ENCODE data around the gene MUCL1. TPM values are rescaled to one million over a fixed set of nuclear protein-coding genes. Genes with fewer than 3 reads are reported as not detected.

Gene MUCL1
- not detected for polyA plus RNA-seq

GRCh38 chr12:54853933-54854538, at the start of gene MUCL1:
TSS of gene MUCL1 (plus strand) at chr12:54854516. CDS start at chr12:54854583, 67 bp downstream.
- 30 to 41% (median 37%) methylated on average over 6 of the region's 6 CpGs for WGBS, 3 donors
- no peak within 1 kb of the TSS for H3K27ac ChIP-seq (ENCODE audit: low read depth, low read length)

GRCh38 chr12:54821676-54822075, 32.6 kb upstream of the MUCL1 start:
- WGBS, 3 donors: 77 to 92% (median 90%) methylated on average over 3 of the region's 3 CpGs
- no peak overlapping the region for H3K27ac ChIP-seq (ENCODE audit: low read depth, low read length)

- 93 to 98% (median 96%) methylated on average over 2 of the region's 2 CpGs for WGBS, 3 donors
These were observed 29.9 kb upstream of the MUCL1 start for GRCh38 chr12:54824402-54824801.

GRCh38 chr12:54829511-54829910, 24.8 kb upstream of the MUCL1 start:
- WGBS, 3 donors: 76 to 82% (median 78%) methylated on average over 5 of the region's 5 CpGs
- no peak overlapping the region for H3K27ac ChIP-seq (ENCODE audit: low read depth, low read length)

More at GRCh38 chr12:54824402-54824801, 29.9 kb upstream of the MUCL1 start:
- no peak overlapping the region for H3K27ac ChIP-seq (ENCODE audit: low read depth, low read length)

GRCh38 chr12:54830199-54830598, 24.1 kb upstream of the MUCL1 start:
- H3K27ac ChIP-seq (ENCODE audit: low read depth, low read length): no peak overlapping the region

- WGBS, 3 donors: 71 to 81% (median 74%) methylated on average over 1 of the region's 1 CpG
- no peak overlapping the region for H3K27ac ChIP-seq (ENCODE audit: low read depth, low read length)
These were observed 22.7 kb upstream of the MUCL1 start for GRCh38 chr12:54831631-54832030.

- 59 to 81% (median 63%) methylated on average over 3 of the region's 3 CpGs for WGBS, 3 donors
- no peak overlapping the region for H3K27ac ChIP-seq (ENCODE audit: low read depth, low read length)
These were observed 14.0 kb upstream of the MUCL1 start for GRCh38 chr12:54840244-54840865.

GRCh38 chr12:54857406-54857805, 3.1 kb downstream of the MUCL1 start:
- WGBS, 3 donors: 35 to 46% (median 37%) methylated on average over 2 of the region's 2 CpGs
- no peak overlapping the region for H3K27ac ChIP-seq (ENCODE audit: low read depth, low read length)

GRCh38 chr12:54858562-54858961, 4.2 kb downstream of the MUCL1 start:
- WGBS, 3 donors: 73 to 77% (median 75%) methylated on average over 1 of the region's 1 CpG
- no peak overlapping the region for H3K27ac ChIP-seq (ENCODE audit: low read depth, low read length)

GRCh38 chr12:54859502-54859901, 5.2 kb downstream of the MUCL1 start:
- no peak overlapping the region for H3K27ac ChIP-seq (ENCODE audit: low read depth, low read length)
- WGBS, 3 donors: 46 to 76% (median 65%) methylated on average over 4 of the region's 4 CpGs

GRCh38 chr12:54861927-54862326, 7.6 kb downstream of the MUCL1 start:
- 55 to 97% (median 94%) methylated on average over 1 of the region's 1 CpG for WGBS, 3 donors
- H3K27ac ChIP-seq (ENCODE audit: low read depth, low read length): no peak overlapping the region

- 25 to 73% (median 64%) methylated on average over 1 of the region's 1 CpG for WGBS, 3 donors
These were observed 9.8 kb downstream of the MUCL1 start for GRCh38 chr12:54863948-54864618.

GRCh38 chr12:54865683-54866324, 11.5 kb downstream of the MUCL1 start:
- 83 to 89% (median 89%) methylated on average over 4 of the region's 4 CpGs for WGBS, 3 donors
- no peak overlapping the region for H3K27ac ChIP-seq (ENCODE audit: low read depth, low read length)

More at GRCh38 chr12:54863948-54864618, 9.8 kb downstream of the MUCL1 start:
- H3K27ac ChIP-seq (ENCODE audit: low read depth, low read length): no peak overlapping the region

- 39 to 74% (median 67%) methylated on average over 2 of the region's 2 CpGs for WGBS, 3 donors
- H3K27ac ChIP-seq (ENCODE audit: low read depth, low read length): no peak overlapping the region
These were observed 14.4 kb downstream of the MUCL1 start for GRCh38 chr12:54868690-54869089.

- no peak overlapping the region for H3K27ac ChIP-seq (ENCODE audit: low read depth, low read length)
- 58 to 90% (median 85%) methylated on average over 1 of the region's 1 CpG for WGBS, 3 donors
These were observed 15.7 kb downstream of the MUCL1 start for GRCh38 chr12:54870048-54870447.

GRCh38 chr12:54870617-54871016, 16.3 kb downstream of the MUCL1 start:
- H3K27ac ChIP-seq (ENCODE audit: low read depth, low read length): no peak overlapping the region
- WGBS, 3 donors: 54 to 85% (median 81%) methylated on average over 5 of the region's 5 CpGs

GRCh38 chr12:54879150-54879549, 24.8 kb downstream of the MUCL1 start:
- 45 to 50% (median 46%) methylated on average over 3 of the region's 3 CpGs for WGBS, 3 donors
- no peak overlapping the region for H3K27ac ChIP-seq (ENCODE audit: low read depth, low read length)

- H3K27ac ChIP-seq (ENCODE audit: low read depth, low read length): no peak overlapping the region
These were observed 25.3 kb downstream of the MUCL1 start for GRCh38 chr12:54879579-54879978.

GRCh38 chr12:54882079-54882478, 27.8 kb downstream of the MUCL1 start:
- 44 to 62% (median 56%) methylated on average over 2 of the region's 2 CpGs for WGBS, 3 donors
- H3K27ac ChIP-seq (ENCODE audit: low read depth, low read length): no peak overlapping the region

Data from adipose tissue (tissue), 3 donors.